GM18502 (cell line): ENCODE measurements around the gene SMYD3.

Experiments
- ATAC-seq: cut with Tn5 transposase; IDR thresholded peaks from one replicate; pipeline ENCODE4 v1.9.1; 2021; ENCODE audit warnings: mild to moderate bottlenecking; ENCODE audit not compliant: unreplicated experiment, poor library complexity

Gene SMYD3

GRCh38 chr1:246516126-246516525 is 9.0 kb upstream of the SMYD3 start:
- no peak for ATAC-seq

GRCh38 chr1:246515390-246516005 is 8.4 kb upstream of the SMYD3 start:
- ATAC-seq: no peak

- ATAC-seq: no peak
These were observed 6.7 kb upstream of the SMYD3 start for GRCh38 chr1:246513619-246514343.

- ATAC-seq: no peak
These were observed 6.0 kb upstream of the SMYD3 start for GRCh38 chr1:246513041-246513440.

GRCh38 chr1:246512635-246513034 is 5.6 kb upstream of the SMYD3 start:
- no peak for ATAC-seq

GRCh38 chr1:246512230-246512629 is 5.2 kb upstream of the SMYD3 start:
- no peak for ATAC-seq

GRCh38 chr1:246511203-246511602 is 4.1 kb upstream of the SMYD3 start:
- no peak for ATAC-seq

GRCh38 chr1:246510147-246511030 is 3.3 kb upstream of the SMYD3 start:
- no peak for ATAC-seq

GRCh38 chr1:246508897-246509688 is 2.0 kb upstream of the SMYD3 start:
- no peak for ATAC-seq

GRCh38 chr1:246506367-246506673 is 759 bp downstream of the SMYD3 start:
- peak; percentile 15 for ATAC-seq

GRCh38 chr1:246503341-246503740 is 3.7 kb downstream of the SMYD3 start:
- no peak for ATAC-seq

GRCh38 chr1:246497331-246497915 is 9.7 kb downstream of the SMYD3 start:
- ATAC-seq: peak; percentile 72

- no peak for ATAC-seq
These were observed 14.4 kb downstream of the SMYD3 start for GRCh38 chr1:246492611-246493245.

- ATAC-seq: no peak
These were observed 15.5 kb downstream of the SMYD3 start for GRCh38 chr1:246491551-246492053.

- no peak for ATAC-seq
These were observed 18.4 kb downstream of the SMYD3 start for GRCh38 chr1:246488674-246489073.

GRCh38 chr1:246483569-246483933 is 23.5 kb downstream of the SMYD3 start:
- peak; percentile 3 for ATAC-seq

GRCh38 chr1:246482805-246483568 is 24.1 kb downstream of the SMYD3 start:
- peak; percentile 62 for ATAC-seq

- no peak for ATAC-seq
These were observed 28.0 kb downstream of the SMYD3 start for GRCh38 chr1:246479061-246479460.

GRCh38 chr1:246477634-246478033 is 29.4 kb downstream of the SMYD3 start:
- no peak for ATAC-seq
